Left lung (tissue), 10 donors: ENCODE measurements around the gene SAG. TPM values are rescaled to one million over a fixed set of nuclear protein-coding genes. Genes with fewer than 3 reads are reported as not detected.

ENCODE experiments used
- ATAC-seq: fragments of 200-7000 bp; cut with Tn5 transposase; one replicate; pipeline ENCODE4 v1.9.1; 2020; ENCODE audit warnings: moderate library complexity
- DNase-seq, 4 donors: peaks; one replicate each; pipeline ENCODE4 v3.0.0-alpha.2; 2013 to 2020
- H3K27ac ChIP-seq, 2 donors: fragments of 200-600 bp; sonication (generic) in 1 of 2; one replicate each; pipeline versions ENCODE4 v1.5.0 to v1.8.0; 2020 to 2021
- H3K27me3 ChIP-seq, 2 donors: fragments of 200-600 bp; sonication (generic) in 1 of 2; one replicate each; pipeline versions ENCODE4 v1.5.0 to v1.8.0; 2020 to 2021
- H3K36me3 ChIP-seq, 2 donors: fragments of 200-600 bp; sonication (generic) in 1 of 2; one replicate each; pipeline versions ENCODE4 v1.5.0 to v1.8.0; 2020 to 2021
- H3K4me1 ChIP-seq, 2 donors: fragments of 200-600 bp; one replicate each; pipeline ENCODE4 v1.8.0; 2021
- H3K4me3 ChIP-seq, 2 donors: fragments of 200-600 bp; sonication (generic) in 1 of 2; one replicate each; pipeline versions ENCODE4 v1.5.0 to v1.8.0; 2020 to 2021; ENCODE audit warnings: mild to moderate bottlenecking in 1 of 2
- H3K9me3 ChIP-seq, 2 donors: fragments of 200-600 bp; sonication (generic) in 1 of 2; one replicate each; pipeline versions ENCODE4 v1.5.0 to v1.8.0; 2020 to 2021
- intact Hi-C, 2 donors: fragments of 100-400 bp; cut with DNase I; formaldehyde crosslinking; loops; one replicate each; pipeline versions ENCODE4 v1.11.2 to v1.14.2; 2022
- polyA plus RNA-seq, 6 donors: library from polyadenylated mRNA; unstranded; fragments of 120-200 nt; gene quantifications; one replicate each; pipeline ENCODE4 v1.2.1, GENCODE V29; 2013; ENCODE audit not compliant: insufficient read length in 6 of 6
- total RNA-seq, 2 donors: library from RNA; stranded (reverse); fragmentation: NEBNext Ultra II Directional; extraction: Animal tissue kit (Norgen Biotek cat#: 25700); gene quantifications; one replicate each; pipeline ENCODE4 v1.2.1, GENCODE V29; 2021
- TF ChIP-seq, protein P1 (sequence below), 2 donors: fragments of 200-600 bp; sonication (generic) in 1 of 2; IDR thresholded peaks; one replicate each; pipeline versions ENCODE4 v1.5.0 to v1.8.0; 2021; ENCODE audit warnings: antibody characterized with exemption in 2 of 2
- donor health status: DM: no; HTN: yes; CAD: no.
- donor health status: DM: no; HTN: no; CAD: no.

The SAG gene
- total and polyA plus RNA-seq, 8 donors: 0.08 to 0.24 (median 0.19) TPM; not detected in 2

GRCh38 chr2:233360771-233361176 lies 53.2 kb downstream of the SAG start:
- H3K4me3 ChIP-seq: no peak overlapping the region
- intact Hi-C loops: no loop called here
- H3K36me3 ChIP-seq: peaks cover 0 to 4% of the 10 kb centered on the region in 2 donors
- H3K27ac ChIP-seq: no peak overlapping the region
- H3K9me3 ChIP-seq: no peaks in the 10 kb centered on the region
- no peaks in the 10 kb centered on the region for H3K27me3 ChIP-seq
- H3K4me1 ChIP-seq: peaks cover 0 to 34% of the 10 kb centered on the region in 2 donors
- ATAC-seq (no peak), DNase-seq (no peak)
- TF ChIP-seq, protein P1, sequence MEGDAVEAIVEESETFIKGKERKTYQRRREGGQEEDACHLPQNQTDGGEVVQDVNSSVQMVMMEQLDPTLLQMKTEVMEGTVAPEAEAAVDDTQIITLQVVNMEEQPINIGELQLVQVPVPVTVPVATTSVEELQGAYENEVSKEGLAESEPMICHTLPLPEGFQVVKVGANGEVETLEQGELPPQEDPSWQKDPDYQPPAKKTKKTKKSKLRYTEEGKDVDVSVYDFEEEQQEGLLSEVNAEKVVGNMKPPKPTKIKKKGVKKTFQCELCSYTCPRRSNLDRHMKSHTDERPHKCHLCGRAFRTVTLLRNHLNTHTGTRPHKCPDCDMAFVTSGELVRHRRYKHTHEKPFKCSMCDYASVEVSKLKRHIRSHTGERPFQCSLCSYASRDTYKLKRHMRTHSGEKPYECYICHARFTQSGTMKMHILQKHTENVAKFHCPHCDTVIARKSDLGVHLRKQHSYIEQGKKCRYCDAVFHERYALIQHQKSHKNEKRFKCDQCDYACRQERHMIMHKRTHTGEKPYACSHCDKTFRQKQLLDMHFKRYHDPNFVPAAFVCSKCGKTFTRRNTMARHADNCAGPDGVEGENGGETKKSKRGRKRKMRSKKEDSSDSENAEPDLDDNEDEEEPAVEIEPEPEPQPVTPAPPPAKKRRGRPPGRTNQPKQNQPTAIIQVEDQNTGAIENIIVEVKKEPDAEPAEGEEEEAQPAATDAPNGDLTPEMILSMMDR (IDR thresholded peaks at IDR 0.05): no peak

GRCh38 chr2:233361297-233361696 lies 53.7 kb downstream of the SAG start:
- H3K9me3 ChIP-seq: no peaks in the 10 kb centered on the region
- peaks cover 0 to 4% of the 10 kb centered on the region in 2 donors for H3K36me3 ChIP-seq
- ATAC-seq: no peak
- H3K27me3 ChIP-seq: no peaks in the 10 kb centered on the region
- no peak overlapping the region for H3K4me3 ChIP-seq
- H3K27ac ChIP-seq: no peak overlapping the region
- TF ChIP-seq, protein P1 (IDR thresholded peaks at IDR 0.05): no peak
- intact Hi-C loops: no loop called here
- DNase-seq: no peak
- H3K4me1 ChIP-seq: peaks cover 0 to 28% of the 10 kb centered on the region in 2 donors

DNA sequence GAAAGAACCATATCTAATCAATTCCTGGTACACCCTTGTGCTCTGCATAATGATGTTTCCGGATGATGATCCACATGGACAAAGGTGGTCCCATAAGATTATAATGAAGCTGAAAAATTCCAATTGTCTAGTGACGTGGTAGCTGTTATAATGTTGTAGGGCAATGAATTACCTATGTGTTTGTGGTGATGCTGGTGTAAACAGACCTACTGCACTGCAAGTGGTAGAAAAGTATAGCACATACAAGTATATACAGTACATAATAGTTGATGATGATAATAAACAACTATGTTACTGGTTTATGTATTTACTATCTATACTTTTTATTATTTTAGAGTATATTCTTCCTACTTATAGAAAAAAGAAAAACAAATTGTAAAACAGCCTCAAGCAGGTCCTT lies 55.1 kb downstream of the SAG start:
- no peak overlapping the region for H3K4me3 ChIP-seq
- no peak overlapping the region for H3K27ac ChIP-seq
- H3K4me1 ChIP-seq: peaks cover 0 to 25% of the 10 kb centered on the region in 2 donors
- no peaks in the 10 kb centered on the region for H3K27me3 ChIP-seq
- intact Hi-C loops: no loop called here
- TF ChIP-seq, protein P1 (IDR thresholded peaks at IDR 0.05): no peak
- DNase-seq (no peak), ATAC-seq (no peak)
- H3K9me3 ChIP-seq: no peaks in the 10 kb centered on the region
- H3K36me3 ChIP-seq: peaks cover 0 to 4% of the 10 kb centered on the region in 2 donors

GRCh38 chr2:233363744-233364235 lies 56.2 kb downstream of the SAG start:
- H3K27ac ChIP-seq: no peak overlapping the region
- peaks cover 0 to 4% of the 10 kb centered on the region in 2 donors for H3K36me3 ChIP-seq
- peaks cover 0 to 26% of the 10 kb centered on the region in 2 donors for H3K4me1 ChIP-seq
- DNase-seq (no peak), ATAC-seq (no peak)
- H3K4me3 ChIP-seq: no peak overlapping the region
- H3K27me3 ChIP-seq: no peaks in the 10 kb centered on the region
- no peaks in the 10 kb centered on the region for H3K9me3 ChIP-seq
- intact Hi-C loops: no loop called here
- TF ChIP-seq, protein P1 (IDR thresholded peaks at IDR 0.05): no peak

GRCh38 chr2:233365861-233366520 lies 58.4 kb downstream of the SAG start:
- no peak overlapping the region for H3K27ac ChIP-seq
- no peaks in the 10 kb centered on the region for H3K27me3 ChIP-seq
- no peak overlapping the region for H3K4me3 ChIP-seq
- ATAC-seq (no peak), DNase-seq (no peak)
- peaks cover 0 to 4% of the 10 kb centered on the region in 2 donors for H3K36me3 ChIP-seq
- TF ChIP-seq, protein P1 (IDR thresholded peaks at IDR 0.05): no peak
- H3K9me3 ChIP-seq: no peaks in the 10 kb centered on the region
- H3K4me1 ChIP-seq: peaks cover 0 to 41% of the 10 kb centered on the region in 2 donors
- intact Hi-C loops: no loop called here
